IgD-negative memory B cell (primary cell): ENCODE measurements around the gene KLHL6. TPM values are rescaled to one million over a fixed set of nuclear protein-coding genes. Genes with fewer than 3 reads are reported as not detected.
"Not testable (repeated sequence)": the region's sequence is repeated elsewhere in the genome, so short reads cannot be mapped to it uniquely, and the experiment has no call there.

Experiments
- H3K27ac Mint-ChIP-seq, 3 donors: one replicate each; pipeline ENCODE4 v1.8.0; 2020 to 2022; ENCODE audit warnings: mild to moderate bottlenecking in 3 of 3, mixed read lengths in 3 of 3, moderate library complexity in 1 of 3
- H3K27me3 Mint-ChIP-seq: one replicate; pipeline ENCODE4 v1.8.0; 2021; ENCODE audit warnings: mixed read lengths
- H3K36me3 Mint-ChIP-seq: one replicate; pipeline ENCODE4 v1.8.0; 2020; ENCODE audit warnings: mild to moderate bottlenecking, mixed read lengths
- H3K4me1 Mint-ChIP-seq, 3 donors: one replicate each; pipeline ENCODE4 v1.8.0; 2020 to 2022; ENCODE audit warnings: mixed read lengths in 3 of 3, mild to moderate bottlenecking in 1 of 3
- H3K4me3 Mint-ChIP-seq, 4 donors: one replicate each; pipeline ENCODE4 v1.8.0; 2020 to 2022; ENCODE audit warnings: mild to moderate bottlenecking in 4 of 4, mixed read lengths in 4 of 4, moderate library complexity in 3 of 4
- H3K9me3 Mint-ChIP-seq, 3 donors: one replicate each; pipeline ENCODE4 v1.8.0; 2020 to 2021; ENCODE audit warnings: mixed read lengths in 3 of 3, mild to moderate bottlenecking in 1 of 3
- polyA plus RNA-seq: library from polyadenylated mRNA; unstranded; fragments of 300-500 nt; fragmentation: Illumina TruSeq; gene quantifications from one replicate; pipeline ENCODE4 v1.2.3, GENCODE V29; 2021

KLHL6 gene
- polyA plus RNA-seq, 1 donor from 2014 or later, result 31.3 TPM

DNA sequence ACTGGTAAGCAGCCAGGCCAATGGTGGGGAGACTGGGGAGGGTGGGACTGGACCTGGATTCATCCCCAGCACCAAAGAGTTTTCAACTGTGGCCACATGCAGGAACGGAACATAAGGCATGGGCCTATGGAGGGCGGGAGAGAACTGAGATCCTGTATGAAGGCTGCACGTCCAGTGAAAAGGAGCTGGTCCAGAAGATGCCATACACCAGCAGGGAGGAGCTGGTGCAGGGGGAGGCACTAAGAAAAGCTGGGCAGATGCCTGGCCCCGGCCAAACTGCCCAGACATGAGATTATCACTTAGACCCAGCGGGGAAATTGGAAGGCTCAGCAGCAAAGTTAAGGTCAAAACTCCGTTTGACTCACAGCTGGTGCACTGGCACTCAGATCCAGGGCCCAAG is 69.0 kb downstream of the KLHL6 start:
- no peaks in the 10 kb centered on the region for H3K9me3 Mint-ChIP-seq
- H3K36me3 Mint-ChIP-seq, result peaks cover 5% of the 10 kb centered on the region
- H3K4me3 Mint-ChIP-seq, result no peak overlapping the region
- no peaks in the 10 kb centered on the region for H3K27me3 Mint-ChIP-seq
- no peak overlapping the region for H3K27ac Mint-ChIP-seq
- peaks cover 7 to 13% (median 9%) of the 10 kb centered on the region in 3 donors for H3K4me1 Mint-ChIP-seq

DNA sequence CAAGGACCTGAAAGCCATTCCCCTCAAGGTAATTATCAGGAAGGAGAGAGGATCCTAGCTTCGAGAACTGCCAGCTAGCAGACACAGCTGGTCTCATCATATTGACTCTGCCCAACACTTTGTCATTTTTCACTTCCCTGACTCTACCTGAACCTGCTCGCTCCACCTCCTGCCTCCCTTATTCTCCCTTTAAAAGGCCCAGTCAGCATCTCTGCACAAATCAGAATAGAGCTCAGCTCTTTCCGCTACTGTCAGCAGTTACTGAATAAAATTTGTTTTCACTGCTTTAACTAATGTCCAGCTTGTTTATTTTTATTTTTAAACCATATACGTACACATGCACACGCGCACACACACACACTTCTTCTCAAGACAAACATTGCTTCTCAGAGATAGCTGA is 69.9 kb downstream of the KLHL6 start:
- Mint-ChIP-seq H3K27ac (peak overlapping the region in 2 of 3 donors; percentile 7 to 63), H3K27me3 (no peaks in the 10 kb centered on the region), H3K4me1 (peaks cover 9 to 12% (median 9%) of the 10 kb centered on the region in 3 donors)

DNA sequence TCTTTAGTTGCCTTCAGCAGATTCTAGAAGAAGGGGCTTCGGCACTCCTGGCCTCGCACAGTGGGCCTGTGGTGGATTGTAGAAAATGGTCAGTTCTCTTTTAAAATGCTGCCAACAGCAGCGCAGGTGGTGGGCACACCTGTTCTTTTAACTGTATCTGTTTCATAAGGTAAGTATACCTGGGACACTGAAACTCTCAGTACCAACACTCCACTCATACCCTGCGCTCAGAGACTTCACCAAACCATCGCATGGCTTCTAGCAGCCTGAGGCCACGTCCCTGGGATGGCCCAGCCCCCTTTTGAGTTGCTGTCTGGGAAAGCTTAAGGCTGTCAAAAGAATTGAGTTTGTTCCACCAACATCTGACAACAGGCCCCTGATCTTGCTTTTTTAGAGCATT is 70.4 kb downstream of the KLHL6 start:
- Mint-ChIP-seq H3K4me3 (no peak overlapping the region), H3K27ac (peak overlapping the region in 1 of 3 donors; percentile 3), H3K9me3 (no peaks in the 10 kb centered on the region), H3K27me3 (no peaks in the 10 kb centered on the region), H3K36me3 (peaks cover 5% of the 10 kb centered on the region), H3K4me1 (peaks cover 12 to 16% (median 14%) of the 10 kb centered on the region in 3 donors)

More for the DNA sequence above, 69.9 kb downstream of the KLHL6 start:
- H3K36me3 Mint-ChIP-seq, result peaks cover 5% of the 10 kb centered on the region
- H3K4me3 Mint-ChIP-seq, result no peak overlapping the region
- H3K9me3 Mint-ChIP-seq, result no peaks in the 10 kb centered on the region

DNA sequence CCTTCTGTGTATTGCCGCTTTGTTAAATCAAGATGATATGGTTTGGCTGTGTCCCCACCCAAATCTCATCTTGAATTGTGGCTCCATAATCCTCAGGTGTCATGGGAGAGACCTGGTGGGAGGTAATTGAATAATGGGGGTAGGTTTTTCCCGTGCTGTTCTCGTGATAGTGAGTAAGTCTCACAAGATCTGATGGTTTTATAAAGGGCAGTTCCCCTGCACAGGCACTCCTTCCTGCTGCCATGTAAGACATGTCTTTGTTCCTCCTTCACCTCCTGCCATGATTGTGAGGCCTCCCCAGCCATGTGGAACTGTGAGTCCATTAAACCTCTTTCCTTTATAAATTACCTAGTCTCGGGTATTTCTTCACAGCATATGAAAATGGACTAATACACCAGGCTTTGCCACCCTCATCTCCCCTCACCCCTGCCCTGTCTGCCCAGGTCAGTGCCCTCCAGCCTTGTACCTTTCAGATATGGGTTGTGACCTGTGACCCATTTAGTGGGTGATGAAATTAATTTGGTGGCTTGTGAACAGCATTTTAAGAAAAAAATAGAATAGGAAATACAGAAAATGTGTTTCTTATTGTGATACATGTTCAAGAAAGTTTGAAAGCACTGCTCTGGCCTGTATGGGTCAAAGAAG is 71.0 kb downstream of the KLHL6 start:
- Mint-ChIP-seq H3K36me3 (peaks cover 5% of the 10 kb centered on the region), H3K27me3 (no peaks in the 10 kb centered on the region), H3K27ac (peak overlapping the region in 2 of 3 donors; percentile 3 to 64), H3K9me3 (no peaks in the 10 kb centered on the region), H3K4me3 (peak overlapping the region in 1 of 4 donors; percentile 17), H3K4me1 (peaks cover 12 to 18% (median 14%) of the 10 kb centered on the region in 3 donors)

DNA sequence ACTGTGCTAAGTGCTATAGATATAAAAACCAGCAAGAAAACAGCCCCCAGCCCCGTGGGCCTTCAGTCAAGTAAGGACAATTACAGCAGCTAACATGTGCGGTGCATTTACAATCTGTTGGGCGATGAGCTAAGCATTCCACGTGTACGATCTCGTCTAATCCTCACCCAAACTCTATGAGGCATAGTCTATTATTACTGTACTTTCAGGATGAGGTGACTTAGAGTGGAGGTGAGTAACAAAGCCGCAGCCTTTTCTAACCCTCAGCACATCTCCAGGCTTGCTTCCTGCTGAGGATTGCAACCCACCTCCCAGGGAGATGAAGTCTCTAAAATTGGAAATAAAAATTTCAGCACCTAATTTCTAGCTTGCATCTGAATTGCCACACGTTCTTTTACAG is 73.9 kb downstream of the KLHL6 start:
- H3K4me1 Mint-ChIP-seq, result peaks cover 7 to 18% (median 11%) of the 10 kb centered on the region in 3 donors
- peaks cover 3% of the 10 kb centered on the region for H3K27me3 Mint-ChIP-seq
- no peaks in the 10 kb centered on the region for H3K9me3 Mint-ChIP-seq
- peaks cover 3% of the 10 kb centered on the region for H3K36me3 Mint-ChIP-seq
- peak overlapping the region in 1 of 3 donors; percentile 82 for H3K27ac Mint-ChIP-seq
- H3K4me3 Mint-ChIP-seq, result no peak overlapping the region

DNA sequence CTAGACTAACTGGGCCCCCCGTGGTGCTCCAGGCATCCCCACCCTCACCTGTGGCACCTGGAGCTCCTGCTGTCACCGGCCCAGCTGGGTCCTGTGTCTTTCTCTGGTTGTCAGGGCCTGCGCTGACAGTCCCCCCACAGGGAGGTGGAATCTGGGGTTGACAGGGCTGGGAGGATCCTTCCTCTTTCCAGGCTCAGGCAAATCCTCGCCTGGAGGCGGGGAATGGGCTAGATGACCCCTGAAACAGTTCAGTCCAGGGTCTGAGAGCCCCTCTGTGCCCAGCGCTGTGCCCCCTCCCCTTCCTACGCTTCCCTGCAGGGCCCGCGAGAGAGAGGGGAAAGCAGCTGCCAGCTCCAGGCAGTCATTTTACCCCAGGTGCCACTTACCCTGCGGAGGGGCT is 77.0 kb downstream of the KLHL6 start:
- Mint-ChIP-seq H3K4me3 (no peak overlapping the region), H3K4me1 (peaks cover 5 to 11% (median 9%) of the 10 kb centered on the region in 3 donors), H3K27ac (no peak overlapping the region), H3K36me3 (peaks cover 3% of the 10 kb centered on the region), H3K9me3 (no peaks in the 10 kb centered on the region), H3K27me3 (peaks cover 5% of the 10 kb centered on the region)

DNA sequence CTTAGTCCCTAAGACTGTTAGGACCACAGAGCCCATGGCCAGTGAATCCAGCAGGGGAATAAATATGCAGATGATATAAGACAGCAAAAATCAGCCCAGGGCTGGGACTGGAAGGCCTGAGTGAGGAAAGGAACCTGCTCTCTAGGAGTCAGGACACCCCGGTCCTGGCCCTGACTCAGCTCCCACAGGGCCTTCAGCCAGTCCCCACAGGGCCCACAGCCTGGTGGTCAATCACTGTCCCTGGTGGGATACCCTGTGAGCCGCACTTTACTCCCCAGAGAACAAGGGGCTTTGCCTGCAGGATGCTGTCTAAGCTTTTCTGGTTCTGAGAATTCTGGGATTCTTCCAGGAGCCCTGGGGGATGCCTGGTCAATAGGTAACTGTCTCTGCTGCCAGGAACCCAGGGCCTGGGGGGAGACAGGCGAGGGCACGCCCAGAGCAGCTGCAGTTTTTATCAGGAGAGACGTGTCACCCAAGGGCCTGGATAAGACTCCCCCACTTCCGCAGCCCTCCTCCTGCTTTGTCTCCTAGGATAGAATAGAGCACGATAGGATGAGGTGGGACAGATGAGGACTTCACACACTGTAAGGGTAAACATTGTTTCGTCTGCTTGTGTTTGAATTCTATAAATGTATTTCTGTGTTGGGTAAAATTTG is 77.6 kb downstream of the KLHL6 start:
- peaks cover 5 to 9% (median 6%) of the 10 kb centered on the region in 3 donors for H3K4me1 Mint-ChIP-seq
- H3K36me3 Mint-ChIP-seq, result no peaks in the 10 kb centered on the region
- H3K27ac Mint-ChIP-seq, result no peak overlapping the region
- no peak overlapping the region for H3K4me3 Mint-ChIP-seq
- no peaks in the 10 kb centered on the region for H3K9me3 Mint-ChIP-seq
- peaks cover 5% of the 10 kb centered on the region for H3K27me3 Mint-ChIP-seq

DNA sequence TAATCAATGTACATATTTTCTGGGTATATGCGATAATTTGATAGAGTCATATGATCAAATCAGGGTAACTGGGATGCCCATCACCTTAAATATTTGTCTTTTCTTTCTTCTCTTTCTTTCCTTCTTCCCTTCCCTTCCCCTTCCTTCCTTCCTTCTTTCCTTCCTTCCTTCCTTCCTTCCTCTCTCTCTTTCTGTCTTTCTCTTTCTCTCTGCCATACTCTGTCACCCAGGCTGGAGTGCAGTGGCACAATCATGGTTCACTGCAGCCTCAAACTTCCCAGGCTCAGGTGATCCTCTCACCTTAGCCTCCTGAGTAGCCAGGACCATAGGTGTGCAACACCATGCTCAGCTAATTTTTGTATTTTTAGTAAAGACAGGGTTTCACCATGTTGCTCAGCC is 79.7 kb downstream of the KLHL6 start:
- not testable (repeated sequence) for H3K4me3 Mint-ChIP-seq, H3K27me3 Mint-ChIP-seq, H3K27ac Mint-ChIP-seq

DNA sequence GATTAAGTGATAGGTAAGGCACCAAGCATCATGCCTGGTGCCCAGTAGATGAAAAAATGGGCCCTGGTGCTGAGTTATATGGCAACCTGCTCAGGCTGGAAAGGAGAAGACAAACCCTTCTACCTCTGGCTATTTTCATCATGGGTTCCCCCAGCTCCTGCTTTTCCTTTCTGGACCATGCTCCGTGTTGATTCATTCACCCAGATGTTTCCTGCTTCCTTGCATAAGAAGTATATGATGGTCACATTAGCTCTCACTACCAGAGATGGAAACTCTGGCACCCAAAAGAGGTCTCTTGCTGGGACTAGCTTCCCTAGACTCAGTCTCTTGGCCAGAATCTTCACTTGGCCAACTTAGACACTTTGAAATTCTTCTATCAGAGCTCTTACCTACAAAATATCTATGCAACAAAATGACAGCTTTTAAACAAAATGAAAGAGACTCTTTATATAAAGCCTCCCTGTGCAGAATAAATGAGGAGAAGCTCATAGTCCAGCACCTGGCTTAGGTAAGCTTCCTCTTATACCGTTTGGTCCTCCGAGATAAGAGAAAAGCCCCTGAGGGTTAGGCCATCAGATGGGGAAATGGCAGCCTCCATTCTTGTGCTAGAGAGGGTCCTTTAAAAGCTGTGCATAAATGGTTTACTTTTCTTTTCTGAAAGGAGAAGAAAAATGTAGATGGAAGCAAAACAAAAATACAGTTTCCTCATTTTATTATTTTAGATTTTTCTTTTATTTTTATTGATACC is 80.3 kb downstream of the KLHL6 start:
- H3K27ac Mint-ChIP-seq, result no peak overlapping the region

More for the DNA sequence above, 79.7 kb downstream of the KLHL6 start:
- not testable (repeated sequence) for H3K36me3 Mint-ChIP-seq, H3K9me3 Mint-ChIP-seq, H3K4me1 Mint-ChIP-seq

DNA sequence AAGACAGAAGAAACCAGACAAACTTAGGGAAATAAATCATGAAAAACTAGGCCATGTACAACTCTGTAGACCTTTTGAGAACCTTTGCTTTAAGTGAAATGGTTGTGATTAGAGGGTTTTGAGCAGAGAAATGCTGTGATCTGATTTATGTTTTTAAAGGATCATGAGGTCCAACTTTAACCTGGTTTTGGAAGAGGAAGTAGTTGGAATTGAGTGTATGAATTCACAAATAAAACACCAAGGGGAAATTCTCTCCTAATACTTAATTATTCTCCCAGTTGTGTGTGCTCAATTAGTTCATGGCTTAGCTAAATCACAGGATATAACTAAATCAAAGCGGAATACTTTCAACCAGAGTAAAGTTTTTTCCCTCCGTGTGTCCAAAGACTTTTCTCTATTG is 81.5 kb downstream of the KLHL6 start:
- H3K27ac Mint-ChIP-seq, result no peak overlapping the region

More for the DNA sequence above, 80.3 kb downstream of the KLHL6 start:
- Mint-ChIP-seq H3K4me3 (no peak overlapping the region), H3K36me3 (no peaks in the 10 kb centered on the region), H3K4me1 (peaks cover 0 to 3% (median under 1%) of the 10 kb centered on the region in 3 donors), H3K9me3 (no peaks in the 10 kb centered on the region), H3K27me3 (peaks cover 5% of the 10 kb centered on the region)

DNA sequence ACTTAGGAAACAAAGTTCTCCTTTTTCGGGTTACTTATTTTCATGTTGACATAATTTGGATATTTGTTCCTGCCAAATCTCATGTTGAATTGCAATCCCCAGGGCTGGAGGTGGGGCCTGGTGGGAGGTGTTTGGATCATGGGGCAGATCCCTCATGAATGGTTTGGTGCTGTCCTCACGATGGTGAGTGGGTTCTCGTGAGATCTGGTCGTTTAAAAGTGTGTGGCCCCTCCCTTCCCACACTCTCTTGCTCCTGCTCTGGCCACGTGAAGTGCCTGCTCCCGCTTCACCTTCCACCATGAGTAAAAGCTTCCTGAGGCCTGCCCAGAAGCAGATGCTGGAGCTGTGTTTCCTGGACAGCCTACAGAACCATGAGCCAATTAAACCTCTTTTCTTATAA is 83.4 kb downstream of the KLHL6 start:
- Mint-ChIP-seq H3K27me3 (peaks cover 5% of the 10 kb centered on the region), H3K4me3 (no peak overlapping the region), H3K4me1 (peaks cover 4 to 6% (median 5%) of the 10 kb centered on the region in 3 donors), H3K36me3 (no peaks in the 10 kb centered on the region), H3K27ac (peak overlapping the region in 1 of 3 donors; percentile 43), H3K9me3 (no peaks in the 10 kb centered on the region)

More for the DNA sequence above, 81.5 kb downstream of the KLHL6 start:
- peak overlapping the region in 1 of 4 donors; percentile 63 for H3K4me3 Mint-ChIP-seq
- peaks cover 5% of the 10 kb centered on the region for H3K27me3 Mint-ChIP-seq
- peaks cover 4 to 6% (median 5%) of the 10 kb centered on the region in 3 donors for H3K4me1 Mint-ChIP-seq
- no peaks in the 10 kb centered on the region for H3K9me3 Mint-ChIP-seq
- H3K36me3 Mint-ChIP-seq, result no peaks in the 10 kb centered on the region

DNA sequence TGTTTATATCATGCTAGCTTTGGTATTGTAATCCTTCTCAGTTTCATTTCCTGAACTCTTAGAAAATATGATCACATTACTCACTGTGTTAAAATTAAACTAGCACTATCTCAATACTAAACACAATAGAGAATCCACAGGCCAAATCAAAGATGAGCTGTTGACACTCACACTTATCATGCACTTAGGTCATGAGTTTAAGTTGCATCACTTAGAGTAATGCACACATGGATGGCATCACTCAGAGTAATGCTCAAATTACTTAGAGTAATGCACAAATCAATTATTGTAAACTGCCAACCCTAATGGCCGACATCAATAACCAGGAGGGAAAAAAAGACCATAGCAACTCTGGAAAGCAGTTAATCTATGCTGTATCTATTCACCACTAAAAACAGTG is 87.1 kb downstream of the KLHL6 start:
- peaks cover 0 to 2% (median 0%) of the 10 kb centered on the region in 3 donors for H3K9me3 Mint-ChIP-seq
- H3K36me3 Mint-ChIP-seq, result peaks cover 2% of the 10 kb centered on the region
- H3K27me3 Mint-ChIP-seq, result no peaks in the 10 kb centered on the region
- no peak overlapping the region for H3K4me3 Mint-ChIP-seq
- H3K27ac Mint-ChIP-seq, result no peak overlapping the region
- peaks cover 4 to 8% (median 5%) of the 10 kb centered on the region in 3 donors for H3K4me1 Mint-ChIP-seq

DNA sequence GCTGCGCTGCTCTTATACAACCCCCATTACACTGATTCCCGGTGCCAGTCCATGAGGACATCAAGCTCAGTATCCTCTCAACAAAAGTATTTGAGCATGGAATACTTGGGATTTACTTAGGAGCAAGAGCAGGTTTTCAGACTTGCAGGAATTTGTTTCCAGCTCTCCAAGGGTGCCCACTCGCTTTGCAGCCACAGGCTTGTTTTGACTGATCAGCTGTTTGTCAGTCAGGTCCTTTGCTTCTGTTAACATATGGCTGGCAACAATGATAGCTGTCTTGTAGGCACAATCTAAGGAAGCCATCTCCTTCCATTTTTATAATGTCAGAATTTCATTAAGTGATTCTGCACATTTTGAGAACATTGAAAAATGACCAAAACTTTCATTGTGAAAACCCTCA is 88.9 kb downstream of the KLHL6 start:
- Mint-ChIP-seq H3K36me3 (peaks cover 2% of the 10 kb centered on the region), H3K4me3 (no peak overlapping the region), H3K4me1 (peaks cover 4 to 8% (median 5%) of the 10 kb centered on the region in 3 donors), H3K9me3 (peaks cover 0 to 2% (median 0%) of the 10 kb centered on the region in 3 donors), H3K27ac (no peak overlapping the region), H3K27me3 (no peaks in the 10 kb centered on the region)

DNA sequence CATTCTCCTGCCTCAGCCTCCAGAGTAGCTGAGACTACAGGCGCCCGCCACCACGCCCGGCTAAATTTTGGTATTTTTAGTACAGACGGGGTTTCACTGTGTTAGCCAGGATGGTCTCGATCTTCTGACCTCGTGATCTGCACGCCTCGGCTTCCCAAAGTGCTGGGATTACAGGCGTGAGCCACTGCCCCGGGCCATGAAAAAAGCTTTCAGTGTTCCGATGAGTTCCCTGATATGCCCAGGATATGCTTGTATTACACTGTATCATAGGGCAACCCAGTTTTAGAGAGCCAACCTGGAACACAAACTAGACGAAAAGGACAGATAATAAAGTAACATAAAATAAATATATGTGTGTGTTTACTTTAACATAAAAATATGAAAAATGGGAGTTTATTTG is 89.8 kb downstream of the KLHL6 start:
- H3K4me1 Mint-ChIP-seq, result peaks cover 5 to 12% (median 7%) of the 10 kb centered on the region in 3 donors
- not testable (repeated sequence) for H3K27me3 Mint-ChIP-seq, H3K36me3 Mint-ChIP-seq, H3K4me3 Mint-ChIP-seq, H3K27ac Mint-ChIP-seq, H3K9me3 Mint-ChIP-seq

DNA sequence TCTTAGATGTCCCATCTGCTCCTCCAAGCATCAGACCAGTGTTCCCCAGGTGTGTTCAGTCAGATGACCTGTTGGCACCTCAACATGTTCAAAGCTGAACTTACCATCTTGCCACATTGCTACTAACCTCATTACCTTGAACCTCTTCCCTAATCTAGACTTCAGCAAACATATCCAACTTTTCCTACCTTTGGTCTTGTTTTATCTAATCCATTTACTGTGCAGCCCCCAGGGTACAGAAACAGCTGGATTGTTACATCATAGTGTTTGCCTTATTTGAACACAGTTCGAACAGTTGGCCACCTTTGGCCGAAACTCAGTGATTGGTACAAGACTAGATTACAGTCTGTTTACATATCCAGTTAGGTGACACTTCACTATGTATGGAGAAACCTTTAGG is 91.0 kb downstream of the KLHL6 start:
- peak overlapping the region in 1 of 3 donors; percentile 55 for H3K27ac Mint-ChIP-seq
- H3K9me3 Mint-ChIP-seq, result peaks cover 0 to 9% (median 2%) of the 10 kb centered on the region in 3 donors
- H3K36me3 Mint-ChIP-seq, result peaks cover 2% of the 10 kb centered on the region
- peaks cover 4 to 15% (median 11%) of the 10 kb centered on the region in 3 donors for H3K4me1 Mint-ChIP-seq
- no peak overlapping the region for H3K4me3 Mint-ChIP-seq
- no peaks in the 10 kb centered on the region for H3K27me3 Mint-ChIP-seq
